ENCODE data around the gene COL27A1. TPM values are rescaled to one million over a fixed set of nuclear protein-coding genes. Genes with fewer than 3 reads are reported as not detected.
"Not testable (repeated sequence)": the region's sequence is repeated elsewhere in the genome, so short reads cannot be mapped to it uniquely, and the experiment has no call there.

The COL27A1 gene
- total RNA-seq, 2 experiments from 2014 or later = 8.4 to 9.7 TPM

- Mint-ChIP-seq H3K27me3 (peaks cover 3% of the 10 kb centered on the region), H3K4me1 (ENCODE audit: low read depth) (no peaks in the 10 kb centered on the region), H3K4me3 (no peak overlapping the region), H3K9me3 (peaks cover 3% of the 10 kb centered on the region), H3K36me3 (ENCODE audit: low read depth) (no peaks in the 10 kb centered on the region), H3K27ac (no peak overlapping the region)
- ChIA-PET POLR2A (no interaction called here), CTCF (no interaction called here)
- no peak for DNase-seq
- intact Hi-C loops (cut with micrococcal nuclease) = no loop called here
- no peak for TF ChIP-seq CTCF (IDR thresholded peaks at IDR 0.05)
- no peak for ATAC-seq
Observed at GRCh38 chr9:114124138-114124537, 31.2 kb upstream of the COL27A1 start.

- POLR2A ChIA-PET = interaction anchor here (0.7 kb wide), 1 partner anchor 53 kb away, joined by 3 read pairs; no protein-coding TSS in a partner anchor
- intact Hi-C loops (cut with micrococcal nuclease) = no loop called here
- H3K4me1 Mint-ChIP-seq (ENCODE audit: low read depth) = no peaks in the 10 kb centered on the region
Observed at GRCh38 chr9:114124666-114125475, 30.5 kb upstream of the COL27A1 start.

GRCh38 chr9:114125476-114126013 is 29.8 kb upstream of the COL27A1 start:
- H3K36me3 Mint-ChIP-seq (ENCODE audit: low read depth) = no peaks in the 10 kb centered on the region
- POLR2A ChIA-PET = interaction anchor here (0.7 kb wide), 1 partner anchor 53 kb away, joined by 3 read pairs; no protein-coding TSS in a partner anchor
- ATAC-seq (no peak), DNase-seq (no peak)
- no peak overlapping the region for H3K4me3 Mint-ChIP-seq
- intact Hi-C loops (cut with micrococcal nuclease) = no loop called here
- no peaks in the 10 kb centered on the region for H3K4me1 Mint-ChIP-seq (ENCODE audit: low read depth)
- H3K9me3 Mint-ChIP-seq = peaks cover 3% of the 10 kb centered on the region
- peaks cover 3% of the 10 kb centered on the region for H3K27me3 Mint-ChIP-seq
- no peak for TF ChIP-seq CTCF (IDR thresholded peaks at IDR 0.05)
- CTCF ChIA-PET = interaction anchor here (1.4 kb wide), 1 partner anchor 17 kb away, joined by 4 read pairs; no protein-coding TSS in a partner anchor
- no peak overlapping the region for H3K27ac Mint-ChIP-seq

More at GRCh38 chr9:114124666-114125475, 30.5 kb upstream of the COL27A1 start:
- H3K9me3 Mint-ChIP-seq = peaks cover 3% of the 10 kb centered on the region
- no peak overlapping the region for H3K27ac Mint-ChIP-seq
- CTCF ChIA-PET = no interaction called here
- peaks cover 3% of the 10 kb centered on the region for H3K27me3 Mint-ChIP-seq
- no peaks in the 10 kb centered on the region for H3K36me3 Mint-ChIP-seq (ENCODE audit: low read depth)
- DNase-seq = no peak
- no peak for ATAC-seq
- no peak overlapping the region for H3K4me3 Mint-ChIP-seq
- TF ChIP-seq CTCF (IDR thresholded peaks at IDR 0.05) = no peak

GRCh38 chr9:114126247-114127060 is 28.9 kb upstream of the COL27A1 start:
- H3K27me3 Mint-ChIP-seq = peaks cover 3% of the 10 kb centered on the region
- POLR2A ChIA-PET = no interaction called here
- no peak overlapping the region for H3K27ac Mint-ChIP-seq
- no peak for DNase-seq
- no peaks in the 10 kb centered on the region for H3K36me3 Mint-ChIP-seq (ENCODE audit: low read depth)
- no peak for ATAC-seq
- CTCF ChIA-PET = interaction anchor here (1.4 kb wide), 1 partner anchor 18 kb away, joined by 4 read pairs; no protein-coding TSS in a partner anchor
- peaks cover 3% of the 10 kb centered on the region for H3K9me3 Mint-ChIP-seq
- no peaks in the 10 kb centered on the region for H3K4me1 Mint-ChIP-seq (ENCODE audit: low read depth)
- intact Hi-C loops (cut with micrococcal nuclease) = no loop called here
- H3K4me3 Mint-ChIP-seq = no peak overlapping the region
- no peak for TF ChIP-seq CTCF (IDR thresholded peaks at IDR 0.05)

GRCh38 chr9:114128759-114129158 is 26.6 kb upstream of the COL27A1 start:
- POLR2A ChIA-PET; intact Hi-C loops (cut with micrococcal nuclease); DNase-seq; ATAC-seq; H3K4me3 Mint-ChIP-seq; H3K4me1 Mint-ChIP-seq (ENCODE audit: low read depth); H3K27ac Mint-ChIP-seq; H3K27me3 Mint-ChIP-seq; H3K9me3 Mint-ChIP-seq; H3K36me3 Mint-ChIP-seq (ENCODE audit: low read depth): not testable (repeated sequence)
- CTCF ChIA-PET = interaction anchor here (1.3 to 3.1 kb wide), 2 partner anchors 21 to 46 kb away, joined by 5 to 10 read pairs; no protein-coding TSS in a partner anchor
